CD4-positive, alpha-beta T cell treated with Interleukin-12 subunit alpha and Interleukin-12 subunit beta, for 1 hour (primary cell): ENCODE measurements around the gene MYH3.

Source experiments
- DNase-seq: peaks from one replicate; pipeline ENCODE4 v3.0.0-alpha.2; 2020

MYH3 gene

GRCh38 chr17:10613775-10614513, 43.2 kb downstream of the MYH3 start:
- no peak for DNase-seq

DNA sequence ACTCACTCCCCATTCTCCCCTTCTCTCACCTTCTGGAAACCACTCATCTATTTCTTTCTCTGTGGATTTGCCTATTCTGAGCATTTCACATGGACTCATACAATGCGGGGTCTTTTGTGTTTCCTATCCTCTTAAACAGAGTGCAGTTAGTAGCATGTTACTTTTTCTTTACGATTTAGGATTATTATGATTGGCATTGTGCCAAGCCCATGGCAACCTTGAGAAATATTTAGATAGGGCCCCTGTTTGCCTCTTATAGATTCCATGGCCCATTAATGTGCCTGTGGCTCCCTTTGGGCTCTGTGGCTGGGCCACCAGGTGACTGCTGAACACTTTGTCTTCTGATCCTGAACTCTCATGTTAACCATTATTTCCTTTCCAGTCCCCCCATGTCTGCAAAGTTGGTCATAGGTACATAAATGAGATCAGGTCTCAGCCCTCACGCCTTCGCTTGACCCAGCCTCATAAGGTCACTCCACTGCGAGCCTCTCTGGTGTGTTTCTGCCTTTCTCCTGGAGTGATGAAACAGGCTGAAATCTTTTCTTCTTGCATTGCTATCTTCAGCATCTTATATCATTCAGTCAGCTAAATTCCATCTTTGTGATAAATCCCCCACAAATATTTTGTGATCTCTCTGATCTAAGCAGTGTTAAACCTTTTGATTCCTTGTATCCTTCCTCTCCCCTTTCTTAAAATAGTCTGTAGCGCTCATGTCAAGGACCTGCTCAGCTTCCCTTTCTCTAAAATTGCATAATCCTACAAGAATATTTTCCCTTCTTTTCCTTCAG, 44.0 kb downstream of the MYH3 start:
- no peak for DNase-seq

DNA sequence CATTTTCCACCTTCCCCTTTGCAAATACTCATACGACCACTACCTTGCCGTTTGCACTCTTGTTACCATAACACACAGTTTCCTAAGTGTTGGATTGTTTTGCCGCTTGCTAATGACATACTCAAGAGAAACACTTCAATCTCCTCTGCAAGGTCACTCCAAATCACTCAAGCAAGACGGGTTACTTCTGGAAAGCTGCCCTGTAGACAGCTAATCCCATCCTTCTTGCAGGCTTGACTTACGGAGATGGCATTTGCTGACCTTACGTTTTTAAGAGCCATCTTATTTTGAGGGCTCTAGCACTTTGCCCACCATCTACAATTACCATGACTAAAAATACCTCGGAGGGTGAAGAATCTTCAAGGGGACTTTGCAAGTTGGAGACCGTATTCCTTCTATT, 46.2 kb downstream of the MYH3 start:
- no peak for DNase-seq

DNA sequence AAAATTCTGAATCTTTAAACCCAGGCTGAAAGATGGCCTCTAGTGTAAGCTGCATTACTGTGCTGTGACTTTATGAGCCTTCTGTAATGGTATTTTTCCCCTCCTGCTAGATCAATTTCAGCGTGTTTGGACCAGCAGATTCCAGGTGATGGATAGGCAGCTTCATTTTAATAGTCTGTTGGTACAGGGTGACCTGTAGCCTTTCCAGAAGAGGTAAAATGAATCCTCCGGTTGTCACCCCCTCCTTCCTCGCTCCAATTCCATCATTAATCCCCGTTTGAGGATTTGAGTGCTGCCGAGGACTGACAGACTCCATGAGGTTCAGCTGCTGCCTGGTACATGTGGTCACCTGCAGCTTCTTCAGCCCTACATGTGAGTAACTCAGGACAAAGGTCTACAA, 48.9 kb downstream of the MYH3 start:
- DNase-seq: no peak

GRCh38 chr17:10606110-10606509, 51.0 kb downstream of the MYH3 start:
- DNase-seq: no peak

- DNase-seq: no peak
These were observed 51.8 kb downstream of the MYH3 start for GRCh38 chr17:10605221-10605783.

DNA sequence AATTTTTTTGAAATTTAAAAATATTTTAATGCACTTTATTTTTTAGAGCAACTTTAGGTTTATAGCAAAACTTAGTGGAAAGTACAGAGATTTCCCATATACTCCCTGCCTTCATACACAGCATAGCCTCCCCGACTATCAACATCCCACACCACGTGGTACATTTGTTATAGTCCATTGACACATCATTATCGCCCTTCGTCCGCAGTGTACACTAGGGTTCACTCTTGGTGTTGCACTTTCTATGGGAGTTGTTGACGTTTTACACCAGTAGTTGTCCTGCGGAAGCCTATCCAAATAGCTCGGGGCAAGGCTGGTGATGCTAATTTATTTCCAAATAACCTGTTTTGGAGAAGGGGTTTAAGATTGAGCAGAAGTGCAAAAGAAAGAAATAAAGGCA, 52.6 kb downstream of the MYH3 start:
- no peak for DNase-seq

- no peak for DNase-seq
These were observed 53.2 kb downstream of the MYH3 start for GRCh38 chr17:10603931-10604330.

DNA sequence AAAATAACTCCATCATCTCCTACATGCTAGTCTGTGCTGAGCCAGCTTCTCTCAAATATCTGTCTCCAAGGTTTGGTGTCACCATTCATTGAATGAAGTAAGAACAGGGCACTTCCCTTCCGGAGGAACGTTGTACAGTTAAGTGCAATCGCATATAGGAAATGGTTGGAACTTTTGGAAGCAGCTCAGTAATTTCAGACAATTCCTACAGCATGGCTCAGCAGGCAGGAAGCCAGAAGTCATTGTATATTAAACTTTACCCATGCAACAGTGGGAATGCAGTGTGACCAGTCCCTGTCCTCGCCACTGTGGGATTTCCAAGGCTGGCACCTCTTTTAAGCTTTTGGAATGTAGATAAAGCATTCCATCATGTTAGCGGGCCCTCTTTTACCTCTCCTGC, 56.5 kb downstream of the MYH3 start:
- no peak for DNase-seq

- DNase-seq: no peak
These were observed 58.5 kb downstream of the MYH3 start for GRCh38 chr17:10598621-10599020.

GRCh38 chr17:10589553-10590145, 67.5 kb downstream of the MYH3 start:
- DNase-seq: no peak

- DNase-seq: no peak
These were observed 71.6 kb downstream of the MYH3 start for GRCh38 chr17:10585529-10585928.

GRCh38 chr17:10583834-10584233, 73.3 kb downstream of the MYH3 start:
- no peak for DNase-seq

GRCh38 chr17:10579270-10579669, 77.8 kb downstream of the MYH3 start:
- DNase-seq: no peak
